HepG2 (cell line): ENCODE results near the gene ST14. TPM values are rescaled to one million over a fixed set of nuclear protein-coding genes. Genes with fewer than 3 reads are reported as not detected.

Source experiments
- FOXA1 ChIP-seq, 2 experiments: fragments of 450-650 bp in 1 of 2; sonication (generic) in 1 of 2; formaldehyde crosslinking in 1 of 2; IDR thresholded peaks; 2 replicates each; pipeline versions ENCODE4 v1.4.0 to v1.6.1; 2016 to 2020; ENCODE audit warnings: missing genetic modification reagents in 1 of 2
- FOXJ3 ChIP-seq: sonication (generic); formaldehyde crosslinking; IDR thresholded peaks from 2 replicates; pipeline ENCODE4 v1.4.0; 2020; ENCODE audit warnings: missing genetic modification reagents, mild to moderate bottlenecking, borderline replicate concordance
- FOXK1 ChIP-seq: sonication (generic); formaldehyde crosslinking; IDR thresholded peaks from 2 replicates; pipeline ENCODE4 v1.4.0; 2020; ENCODE audit warnings: low read depth, missing genetic modification reagents, borderline replicate concordance
- KMT2A ChIP-seq: sonication (generic); formaldehyde crosslinking; IDR thresholded peaks from 2 replicates; pipeline ENCODE4 v1.4.0; 2020; ENCODE audit warnings: missing genetic modification reagents
- MAFG ChIP-seq: sonication (generic); formaldehyde crosslinking; IDR thresholded peaks from 2 replicates; pipeline ENCODE4 v1.5.1; 2020; ENCODE audit warnings: mild to moderate bottlenecking, missing genetic modification reagents
- MAZ ChIP-seq, 2 experiments: sonication (generic) in 1 of 2; formaldehyde crosslinking in 1 of 2; IDR thresholded peaks; 2 replicates each; pipeline versions ENCODE4 v1.5.0 to v1.6.1; 2012 to 2020; ENCODE audit warnings: low read depth in 2 of 2, mild to moderate bottlenecking in 2 of 2, borderline replicate concordance in 1 of 2, improper control_type of control experiment in 1 of 2, low read length in 1 of 2, missing genetic modification reagents in 1 of 2, moderate library complexity in 1 of 2
- NFKB2 ChIP-seq: sonication (generic); formaldehyde crosslinking; IDR thresholded peaks from 2 replicates; pipeline ENCODE4 v1.4.0; 2020; ENCODE audit warnings: missing genetic modification reagents, borderline replicate concordance
- REPIN1 ChIP-seq: sonication (generic); formaldehyde crosslinking; IDR thresholded peaks from 2 replicates; pipeline ENCODE4 v1.8.0; 2022; ENCODE audit warnings: missing genetic modification reagents, low read depth, mild to moderate bottlenecking, borderline replicate concordance
- RXRA ChIP-seq: sonication (generic); formaldehyde crosslinking; IDR thresholded peaks from 2 replicates; pipeline ENCODE4 v1.5.1; 2020; ENCODE audit warnings: missing genetic modification reagents
- RXRB ChIP-seq: IDR thresholded peaks from 2 replicates; pipeline ENCODE4 v1.6.1; 2016; ENCODE audit warnings: borderline replicate concordance, missing genetic modification reagents, missing compliant biosample characterization
- ZBTB7B ChIP-seq: sonication (generic); formaldehyde crosslinking; IDR thresholded peaks from 2 replicates; pipeline ENCODE4 v1.4.0; 2020; ENCODE audit warnings: missing genetic modification reagents
- ZMYM3 ChIP-seq: sonication (generic); formaldehyde crosslinking; IDR thresholded peaks from 2 replicates; pipeline ENCODE4 v1.5.1; 2020; ENCODE audit warnings: mild to moderate bottlenecking, missing genetic modification reagents
- ZNF225 ChIP-seq: sonication (generic); formaldehyde crosslinking; IDR thresholded peaks from 2 replicates; pipeline ENCODE4 v1.4.0; 2020; ENCODE audit warnings: mild to moderate bottlenecking, missing genetic modification reagents
- ZNF350 ChIP-seq: sonication (generic); formaldehyde crosslinking; IDR thresholded peaks from 2 replicates; pipeline ENCODE4 v1.4.0; 2020; ENCODE audit warnings: mild to moderate bottlenecking, low read depth, missing genetic modification reagents, borderline replicate concordance
- ZNF598 ChIP-seq: sonication (generic); formaldehyde crosslinking; IDR thresholded peaks from 2 replicates; pipeline ENCODE4 v1.5.1; 2020; ENCODE audit warnings: mild to moderate bottlenecking, missing genetic modification reagents, borderline replicate concordance
- ZNF607 ChIP-seq: sonication (generic); formaldehyde crosslinking; IDR thresholded peaks from 2 replicates; pipeline ENCODE4 v1.5.1; 2020; ENCODE audit warnings: missing genetic modification reagents, mild to moderate bottlenecking, borderline replicate concordance
- ZNF709 ChIP-seq: sonication (generic); formaldehyde crosslinking; IDR thresholded peaks from 2 replicates; pipeline ENCODE4 v1.5.0; 2020; ENCODE audit warnings: mild to moderate bottlenecking, missing genetic modification reagents
- polyA plus RNA-seq, 8 experiments: library from polyadenylated mRNA; depleted of rRNA in 3 of 8; stranded (reverse) in 7 of 8; unstranded in 1 of 8; fragments of >200 nt; fragmentation: Illumina TruSeq in 4 of 8; extraction: Trizol in 4 of 8; gene quantifications; 2 replicates each; pipeline versions ENCODE4 v1.2.1 to v1.2.3, GENCODE V29; 2011 to 2016; ENCODE audit warnings: low read depth in 4 of 8, missing spikeins in 1 of 8, mixed read lengths in 1 of 8; ENCODE audit not compliant: insufficient read depth in 1 of 8
- total RNA-seq, 5 experiments: library from RNA; depleted of rRNA; stranded (reverse); fragments of >200 nt; fragmentation: Illumina TruSeq; extraction: Trizol; gene quantifications; 2 replicates each; pipeline ENCODE4 v1.2.3, GENCODE V29; 2016; ENCODE audit warnings: low read depth in 1 of 5
- TF ChIP-seq, protein P1 (sequence below): IDR thresholded peaks from 2 replicates; pipeline ENCODE4 v1.6.1; 2016; ENCODE audit warnings: low read depth, borderline replicate concordance
- TF ChIP-seq, protein P2 (sequence below), 2 experiments: sonication (generic) in 1 of 2; formaldehyde crosslinking in 1 of 2; IDR thresholded peaks; 2 replicates each; pipeline versions ENCODE4 v1.4.0 to v1.6.1; 2016 to 2020; ENCODE audit warnings: borderline replicate concordance in 1 of 2, low read depth in 1 of 2, mild to moderate bottlenecking in 1 of 2, missing genetic modification reagents in 1 of 2

Gene ST14
- total and polyA plus RNA-seq, 2 of the 13 experiments (the other 11 are each of a cell fraction or from before 2014, with no cell fraction given) = 0.88 to 1.4 TPM

GRCh38 chr11:130181295-130182272 is 22.0 kb downstream of the ST14 start (continued):
- TF ChIP-seq ZNF598 (no peak), REPIN1 (CRISPR knock-in tag) (peak; percentile 91), FOXK1 (peak; percentile 58; the same call in 1 of the 2 replicates), ZBTB7B (CRISPR knock-in tag) (peak; percentile 38), MAFG (CRISPR knock-in tag) (0 out of 2 replicates have a peak, but pooled peaks have one; percentile 39), NFKB2 (CRISPR knock-in tag) (peak; percentile 43; the same call in 1 of the 2 replicates), MAZ (IDR thresholded peaks at IDR 0.05; ENCODE audit: borderline replicate concordance, low read depth, low read length) (0 out of 2 replicates have a peak, but pooled peaks have one; percentile 27), MAZ (CRISPR knock-in tag; IDR thresholded peaks at IDR 0.05; ENCODE audit: low read depth) (peak; percentile 85), FOXJ3 (CRISPR knock-in tag) (peak; percentile 88), KMT2A (CRISPR knock-in tag) (no peak), ZNF607 (CRISPR knock-in tag) (no peak; the same call in 1 of the 2 replicates), ZNF709 (0 out of 2 replicates have a peak, but pooled peaks have one; percentile 33), ZNF225 (CRISPR knock-in tag) (no peak), RXRA (CRISPR knock-in tag) (no peak; the same call in 1 of the 2 replicates), ZNF350 (CRISPR knock-in tag) (peak; percentile 54; the same call in 1 of the 2 replicates), FOXA1 (IDR thresholded peaks at IDR 0.05) (no peak), FOXA1 (CRISPR knock-in tag; IDR thresholded peaks at IDR 0.05) (peak; percentile 63), RXRB (CRISPR knock-in tag) (peak; percentile 85), ZMYM3 (CRISPR knock-in tag) (peak; percentile 55; the same call in 1 of the 2 replicates)
- TF ChIP-seq, protein P1, sequence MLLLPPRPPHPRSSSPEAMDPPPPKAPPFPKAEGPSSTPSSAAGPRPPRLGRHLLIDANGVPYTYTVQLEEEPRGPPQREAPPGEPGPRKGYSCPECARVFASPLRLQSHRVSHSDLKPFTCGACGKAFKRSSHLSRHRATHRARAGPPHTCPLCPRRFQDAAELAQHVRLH = peak; percentile 58; the same call in 1 of the 2 replicates
- TF ChIP-seq, protein P2, sequence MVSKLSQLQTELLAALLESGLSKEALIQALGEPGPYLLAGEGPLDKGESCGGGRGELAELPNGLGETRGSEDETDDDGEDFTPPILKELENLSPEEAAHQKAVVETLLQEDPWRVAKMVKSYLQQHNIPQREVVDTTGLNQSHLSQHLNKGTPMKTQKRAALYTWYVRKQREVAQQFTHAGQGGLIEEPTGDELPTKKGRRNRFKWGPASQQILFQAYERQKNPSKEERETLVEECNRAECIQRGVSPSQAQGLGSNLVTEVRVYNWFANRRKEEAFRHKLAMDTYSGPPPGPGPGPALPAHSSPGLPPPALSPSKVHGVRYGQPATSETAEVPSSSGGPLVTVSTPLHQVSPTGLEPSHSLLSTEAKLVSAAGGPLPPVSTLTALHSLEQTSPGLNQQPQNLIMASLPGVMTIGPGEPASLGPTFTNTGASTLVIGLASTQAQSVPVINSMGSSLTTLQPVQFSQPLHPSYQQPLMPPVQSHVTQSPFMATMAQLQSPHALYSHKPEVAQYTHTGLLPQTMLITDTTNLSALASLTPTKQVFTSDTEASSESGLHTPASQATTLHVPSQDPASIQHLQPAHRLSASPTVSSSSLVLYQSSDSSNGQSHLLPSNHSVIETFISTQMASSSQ (IDR thresholded peaks at IDR 0.05; ENCODE audit: low read depth) = peak; percentile 96
- TF ChIP-seq, protein P2 (CRISPR knock-in tag; IDR thresholded peaks at IDR 0.05; ENCODE audit: borderline replicate concordance) = peak; percentile 98
